HG03135 (cell line): Measurements from ENCODE around the gene HMBS.
"Not testable (repeated sequence)": the region's sequence is repeated elsewhere in the genome, so short reads cannot be mapped to it uniquely, and the experiment has no call there.

Experiments used
- ATAC-seq: cut with Tn5 transposase; IDR thresholded peaks from one replicate; pipeline ENCODE4 v1.9.1; 2021; ENCODE audit warnings: mild to moderate bottlenecking, moderate library complexity; ENCODE audit not compliant: unreplicated experiment

HMBS gene

GRCh38 chr11:119100994-119101758 is 16.5 kb downstream of the HMBS start:
- ATAC-seq: peak; percentile 26

GRCh38 chr11:119101759-119102423 is 17.2 kb downstream of the HMBS start, which contains the start of gene DPAGT1:
TSS of gene DPAGT1 (minus strand) at chr11:119101853. CDS start at chr11:119101655, 198 bp downstream.
- ATAC-seq: peak; percentile 73

GRCh38 chr11:119103161-119103664 is 18.5 kb downstream of the HMBS start:
- ATAC-seq: not testable (repeated sequence)

GRCh38 chr11:119103793-119104192 is 19.1 kb downstream of the HMBS start:
- no peak for ATAC-seq

- peak; percentile 71 for ATAC-seq
Measured at GRCh38 chr11:119106564-119107537, 22.2 kb downstream of the HMBS start, which contains the start of gene C2CD2L. TSS of gene C2CD2L (plus strand) at chr11:119107344. CDS start at chr11:119107742, 398 bp downstream.

GRCh38 chr11:119107538-119108145 is 23.0 kb downstream of the HMBS start:
- peak; percentile 27 for ATAC-seq

- peak; percentile 7 for ATAC-seq
Measured at GRCh38 chr11:119108146-119108856, 23.6 kb downstream of the HMBS start.

GRCh38 chr11:119108857-119109221 is 24.2 kb downstream of the HMBS start:
- no peak for ATAC-seq

GRCh38 chr11:119109843-119110242 is 25.2 kb downstream of the HMBS start:
- ATAC-seq: no peak

- ATAC-seq: no peak
Measured at GRCh38 chr11:119110439-119110838, 25.8 kb downstream of the HMBS start.

- no peak for ATAC-seq
Measured at GRCh38 chr11:119111361-119111925, 26.8 kb downstream of the HMBS start.

GRCh38 chr11:119112314-119113020 is 27.8 kb downstream of the HMBS start:
- ATAC-seq: no peak

- ATAC-seq: no peak
Measured at GRCh38 chr11:119113716-119114115, 29.0 kb downstream of the HMBS start.

- no peak for ATAC-seq
Measured at GRCh38 chr11:119114351-119114750, 29.7 kb downstream of the HMBS start.

GRCh38 chr11:119115484-119116234 is 31.0 kb downstream of the HMBS start:
- ATAC-seq: no peak

- no peak for ATAC-seq
Measured at GRCh38 chr11:119116235-119116594, 31.5 kb downstream of the HMBS start.

GRCh38 chr11:119116601-119117000 is 31.9 kb downstream of the HMBS start:
- ATAC-seq: no peak
